Heart right ventricle (tissue), 16 donors: ENCODE measurements around the gene ZFAND6. TPM values are rescaled to one million over a fixed set of nuclear protein-coding genes. Genes with fewer than 3 reads are reported as not detected.

Experiments
- ATAC-seq, 8 donors: fragments of 200-7000 bp; cut with Tn5 transposase; one replicate each; pipeline ENCODE4 v1.9.1; 2020; ENCODE audit warnings: mild to moderate bottlenecking in 8 of 8, moderate library complexity in 8 of 8, moderate number of reproducible peaks in 1 of 8
- DNase-seq, 2 donors: peaks; one replicate each; pipeline ENCODE4 v3.0.0-alpha.2; 2020
- H3K27ac ChIP-seq, 10 donors: fragments of 200-600 bp; sonication (generic) in 2 of 10; one replicate each; pipeline versions ENCODE4 v1.5.0 to v1.8.0; 2020 to 2022; ENCODE audit warnings: mild to moderate bottlenecking in 3 of 10
- H3K27me3 ChIP-seq, 7 donors: fragments of 200-600 bp; one replicate each; pipeline ENCODE4 v1.8.0; 2021 to 2022; ENCODE audit warnings: mild to moderate bottlenecking in 2 of 7
- H3K36me3 ChIP-seq, 9 donors: fragments of 200-600 bp; sonication (generic) in 1 of 9; one replicate each; pipeline versions ENCODE4 v1.5.0 to v1.8.0; 2020 to 2022; ENCODE audit warnings: mild to moderate bottlenecking in 2 of 9
- H3K4me1 ChIP-seq, 9 donors: fragments of 200-600 bp; sonication (generic) in 1 of 9; one replicate each; pipeline versions ENCODE4 v1.5.0 to v1.8.0; 2020 to 2022; ENCODE audit warnings: mild to moderate bottlenecking in 4 of 9
- H3K4me3 ChIP-seq, 10 donors: fragments of 200-600 bp; sonication (generic) in 2 of 10; one replicate each; pipeline versions ENCODE4 v1.5.0 to v1.8.0; 2020 to 2022; ENCODE audit warnings: mild to moderate bottlenecking in 7 of 10, moderate library complexity in 2 of 10
- H3K9me3 ChIP-seq, 11 donors: fragments of 200-600 bp in 10 of 11; sonication (generic) in 2 of 11; one replicate each; pipeline versions ENCODE4 v1.5.0 to v1.8.0; 2013 to 2022; ENCODE audit warnings: mild to moderate bottlenecking in 2 of 11, control low read depth in 1 of 11, moderate library complexity in 1 of 11
- WGBS, 2 donors: extraction: QIAGEN DNeasy Blood & Tissue Kit; methylation state at CpG; one replicate each; pipeline ENCODE4 v1.1.7; 2013; ENCODE audit warnings: inconsistent platforms in 1 of 2; 5-methylcytosine and 5-hydroxymethylcytosine counted together
- intact Hi-C, 10 donors: fragments of 100-400 bp; cut with DNase I; formaldehyde crosslinking; loops; one replicate each; pipeline versions ENCODE4 v1.11.1 to v1.14.2; 2022
- polyA plus RNA-seq, 2 donors: library from polyadenylated mRNA; stranded (reverse); fragments of 200-250 nt; gene quantifications; one replicate each; pipeline ENCODE4 v1.2.3, GENCODE V29; 2013
- total RNA-seq, 10 donors: library from RNA; stranded (reverse); fragmentation: NEBNext Ultra II Directional in 3 of 10; extraction: Animal tissue kit (Norgen Biotek cat#: 25700) in 3 of 10; gene quantifications; one replicate each; pipeline versions ENCODE4 v1.2.1 to v1.2.4, GENCODE V29; 2021 to 2023
- TF ChIP-seq, protein P1 (sequence below), 9 donors: fragments of 200-600 bp; sonication (generic) in 2 of 9; IDR thresholded peaks; one replicate each; pipeline versions ENCODE4 v1.5.0 to v1.8.0; 2021 to 2022; ENCODE audit warnings: antibody characterized with exemption in 9 of 9, mild to moderate bottlenecking in 5 of 9, moderate library complexity in 1 of 9
- donor health status: Arrhythmogenic right ventricular cardiomyopathy.
- donor health status: ischemic (EF 13 %, LVEDD 7.1; RV severe dilation, severe dysfunction).
- donor health status: healthy with polysubstance abuse.
- donor health status: DM: no; HTN: yes; CAD: no.
- donor health status: DM: no; HTN: no; CAD: no.
- donor health status: ischemic (EF 25% LVEDD 6.9; RV normal size, moderate dysfunction).
- donor health status: ischemic (EF 25% LVEDD 5.7; RV mildly dilated, moderate dysfunction).
- donor health status: healthy.
- donor health status: DM: yes; HTN: yes; CAD: no.
- donor health status: Ischemic cardiomyopathy.
- donor health status: ischemic (EF 35%, LVEDD 5.7; RV mildly dilated, moderate dysfunction).
- donor health status: nonischemic (EF 11% LVEDD 7.7; RV severe dilation, severe dysfunction).
- donor health status: DM: yes; HTN: yes; CAD: no.
- donor health status: PGD.
- donor health status: ischemic (EF 29% LVEDD 5.4; RV normal size, mild dysfunction).
- donor health status: nonischemic (EF 23%, LVEDD 6.1; RV moderate dilation, normal function).

ZFAND6 gene
- total and polyA plus RNA-seq, 12 donors, result 34.5 to 89.5 (median 72.7) TPM

DNA sequence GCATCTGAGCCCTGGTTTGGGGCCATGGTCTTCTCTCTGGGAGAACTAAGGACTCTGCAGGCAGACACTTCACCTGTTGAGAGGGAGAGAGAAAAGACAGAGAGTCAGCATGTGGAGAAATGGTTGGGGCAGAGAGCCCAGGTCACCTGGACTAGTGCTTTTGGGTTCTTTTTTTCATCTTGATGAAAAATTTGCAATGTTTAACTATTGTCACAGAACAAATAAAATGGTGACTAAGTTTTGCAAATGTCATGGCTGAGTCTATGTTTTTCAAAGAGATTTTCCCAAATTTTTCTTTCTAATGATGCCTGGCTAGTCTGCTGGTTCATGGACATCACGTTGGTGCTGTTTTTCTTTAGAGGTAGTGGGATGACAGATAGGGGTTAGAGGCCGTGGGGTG is 111.1 kb downstream of the ZFAND6 start:
- Histone ChIP-seq H3K36me3 (peaks cover 0 to 21% (median 0%) of the 10 kb centered on the region in 9 donors), H3K4me3 (no peak overlapping the region), H3K9me3 (no peaks in the 10 kb centered on the region), H3K27me3 (no peaks in the 10 kb centered on the region), H3K4me1 (peaks cover 0 to 15% (median 3%) of the 10 kb centered on the region in 9 donors), H3K27ac (no peak overlapping the region)
- intact Hi-C loops, result loop anchor here in 6 of 10 donors (5.0 to 10.0 kb wide), 4 partner anchors 176 to 788 kb away; partner anchors contain the start of gene MTHFS (in 3 of the 6)
- ATAC-seq (no peak), DNase-seq (no peak)
- 89 to 90% methylated on average over 2 of the region's 2 CpGs for WGBS, 2 donors
- TF ChIP-seq, protein P1, sequence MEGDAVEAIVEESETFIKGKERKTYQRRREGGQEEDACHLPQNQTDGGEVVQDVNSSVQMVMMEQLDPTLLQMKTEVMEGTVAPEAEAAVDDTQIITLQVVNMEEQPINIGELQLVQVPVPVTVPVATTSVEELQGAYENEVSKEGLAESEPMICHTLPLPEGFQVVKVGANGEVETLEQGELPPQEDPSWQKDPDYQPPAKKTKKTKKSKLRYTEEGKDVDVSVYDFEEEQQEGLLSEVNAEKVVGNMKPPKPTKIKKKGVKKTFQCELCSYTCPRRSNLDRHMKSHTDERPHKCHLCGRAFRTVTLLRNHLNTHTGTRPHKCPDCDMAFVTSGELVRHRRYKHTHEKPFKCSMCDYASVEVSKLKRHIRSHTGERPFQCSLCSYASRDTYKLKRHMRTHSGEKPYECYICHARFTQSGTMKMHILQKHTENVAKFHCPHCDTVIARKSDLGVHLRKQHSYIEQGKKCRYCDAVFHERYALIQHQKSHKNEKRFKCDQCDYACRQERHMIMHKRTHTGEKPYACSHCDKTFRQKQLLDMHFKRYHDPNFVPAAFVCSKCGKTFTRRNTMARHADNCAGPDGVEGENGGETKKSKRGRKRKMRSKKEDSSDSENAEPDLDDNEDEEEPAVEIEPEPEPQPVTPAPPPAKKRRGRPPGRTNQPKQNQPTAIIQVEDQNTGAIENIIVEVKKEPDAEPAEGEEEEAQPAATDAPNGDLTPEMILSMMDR (IDR thresholded peaks at IDR 0.05), result no peak

DNA sequence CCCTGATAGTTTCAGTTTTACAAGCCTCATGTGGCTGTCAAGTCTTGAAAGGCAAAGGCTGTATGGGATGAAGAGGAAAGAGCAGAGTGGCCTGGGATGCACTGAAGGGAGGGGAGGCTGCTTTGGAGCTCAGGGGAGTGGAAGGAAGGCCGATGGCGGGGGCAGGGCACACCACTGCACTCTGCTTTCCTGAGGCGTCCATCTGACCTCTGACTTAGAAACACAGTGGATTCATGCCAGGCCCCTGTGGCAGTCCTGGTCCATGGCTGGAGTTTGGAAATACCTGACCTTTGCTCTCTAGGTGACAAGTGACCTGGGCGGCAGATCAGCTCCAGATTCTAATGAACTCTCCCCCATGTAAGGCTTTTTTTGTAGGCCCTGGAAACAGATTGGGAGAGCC is 112.3 kb downstream of the ZFAND6 start:
- WGBS, 2 donors, result 78 to 87% methylated on average over 4 of the region's 4 CpGs
- H3K4me1 ChIP-seq, result peaks cover 0 to 15% (median 3%) of the 10 kb centered on the region in 9 donors
- H3K4me3 ChIP-seq, result no peak overlapping the region
- intact Hi-C loops, result loop anchor here in 6 of 10 donors (5.0 to 10.0 kb wide), 4 partner anchors 177 to 789 kb away; partner anchors contain the start of gene MTHFS (in 3 of the 6)
- no peaks in the 10 kb centered on the region for H3K9me3 ChIP-seq
- TF ChIP-seq, protein P1 (IDR thresholded peaks at IDR 0.05), result no peak
- no peak overlapping the region for H3K27ac ChIP-seq
- no peak for ATAC-seq
- H3K27me3 ChIP-seq, result no peaks in the 10 kb centered on the region
- DNase-seq, result no peak
- H3K36me3 ChIP-seq, result peaks cover 0 to 21% (median 0%) of the 10 kb centered on the region in 9 donors

DNA sequence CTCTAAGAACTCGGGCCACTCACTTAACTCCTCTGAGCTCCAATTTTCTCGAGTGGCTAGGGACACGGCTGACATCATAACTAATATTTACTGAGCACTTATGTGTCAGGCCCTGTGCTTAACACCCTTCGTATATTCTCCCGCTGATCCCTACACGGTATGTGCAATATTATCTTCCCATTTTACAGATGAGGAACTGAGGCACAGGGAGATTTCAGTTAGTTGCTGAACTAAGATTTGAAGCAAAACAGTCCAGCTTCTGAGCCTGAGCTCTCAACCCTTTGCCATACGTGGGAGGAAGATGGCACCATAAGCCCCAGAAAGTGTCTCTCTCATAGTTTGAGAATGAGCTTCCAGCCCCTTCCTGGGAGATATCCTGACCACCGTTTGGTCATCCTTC is 112.9 kb downstream of the ZFAND6 start:
- DNase-seq (no peak), ATAC-seq (no peak)
- intact Hi-C loops, result loop anchor here in 6 of 10 donors (5.0 to 10.0 kb wide), 4 partner anchors 178 to 790 kb away; partner anchors contain the start of gene MTHFS (in 3 of the 6)
- Histone ChIP-seq H3K4me3 (no peak overlapping the region), H3K27ac (no peak overlapping the region), H3K4me1 (peaks cover 0 to 15% (median 3%) of the 10 kb centered on the region in 9 donors), H3K36me3 (peaks cover 0 to 21% (median 0%) of the 10 kb centered on the region in 9 donors), H3K27me3 (no peaks in the 10 kb centered on the region), H3K9me3 (no peaks in the 10 kb centered on the region)
- 79 to 86% methylated on average over 8 of the region's 8 CpGs for WGBS, 2 donors
- TF ChIP-seq, protein P1 (IDR thresholded peaks at IDR 0.05), result no peak

DNA sequence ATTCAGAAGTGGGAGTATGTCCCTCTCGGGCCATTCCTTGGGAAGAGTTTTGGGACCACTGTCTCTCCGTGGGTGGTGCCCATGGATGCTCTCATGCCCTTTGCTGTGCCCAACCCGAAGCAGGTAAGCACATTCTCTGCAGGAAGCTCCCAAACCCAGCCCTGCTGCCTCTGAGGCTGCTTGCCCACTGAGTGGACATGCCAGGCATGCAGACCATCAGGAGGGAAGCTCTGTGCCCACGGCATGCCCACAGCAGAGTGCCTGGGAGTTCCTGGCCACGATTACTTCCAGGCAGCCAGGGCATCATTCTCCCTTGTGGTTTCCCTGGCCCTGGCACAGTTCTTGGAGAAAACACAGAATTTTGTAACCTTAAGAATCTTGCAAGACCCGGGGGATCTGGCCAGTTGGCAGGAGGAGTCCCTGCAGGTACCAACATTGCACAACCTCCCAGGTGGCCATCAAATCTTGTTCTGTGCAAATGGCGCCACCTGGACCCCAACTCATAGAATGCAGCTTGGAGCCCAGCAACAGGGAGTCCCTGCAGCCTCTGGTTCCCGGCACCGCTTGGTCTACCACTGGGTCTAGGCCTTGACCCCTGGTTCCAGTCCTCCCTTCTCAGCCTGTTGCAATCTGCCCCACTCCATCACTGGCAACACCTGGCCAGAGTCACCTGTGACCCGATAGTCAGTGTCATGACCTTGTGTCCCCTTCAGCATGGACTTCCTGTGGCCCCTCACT is 113.7 kb downstream of the ZFAND6 start:
- H3K9me3 ChIP-seq, result no peaks in the 10 kb centered on the region
- H3K27me3 ChIP-seq, result no peaks in the 10 kb centered on the region
- peaks cover 0 to 15% (median 3%) of the 10 kb centered on the region in 9 donors for H3K4me1 ChIP-seq
- H3K4me3 ChIP-seq, result no peak overlapping the region
- ATAC-seq (peak; percentile 33 to 85 (median 74)), DNase-seq (peak; percentile 47 to 53)
- intact Hi-C loops, result loop anchor here in 6 of 10 donors (5.0 to 10.0 kb wide), 4 partner anchors 178 to 791 kb away; partner anchors contain the start of gene MTHFS (in 3 of the 6)
- H3K27ac ChIP-seq, result no peak overlapping the region
- TF ChIP-seq, protein P1 (IDR thresholded peaks at IDR 0.05), result peak; percentile 52 to 75 (median 68)
- WGBS, 2 donors, result 73 to 79% methylated on average over 10 of the region's 10 CpGs
- H3K36me3 ChIP-seq, result peaks cover 0 to 26% (median 0%) of the 10 kb centered on the region in 9 donors
